CD4-positive, alpha-beta T cell treated with Interleukin-4 for 1 hour (primary cell): ENCODE data around the gene NFATC3.

Experiments
- DNase-seq, 2 donors: peaks; one replicate each; pipeline ENCODE4 v3.0.0-alpha.2; 2020 to 2022

The NFATC3 gene

DNA sequence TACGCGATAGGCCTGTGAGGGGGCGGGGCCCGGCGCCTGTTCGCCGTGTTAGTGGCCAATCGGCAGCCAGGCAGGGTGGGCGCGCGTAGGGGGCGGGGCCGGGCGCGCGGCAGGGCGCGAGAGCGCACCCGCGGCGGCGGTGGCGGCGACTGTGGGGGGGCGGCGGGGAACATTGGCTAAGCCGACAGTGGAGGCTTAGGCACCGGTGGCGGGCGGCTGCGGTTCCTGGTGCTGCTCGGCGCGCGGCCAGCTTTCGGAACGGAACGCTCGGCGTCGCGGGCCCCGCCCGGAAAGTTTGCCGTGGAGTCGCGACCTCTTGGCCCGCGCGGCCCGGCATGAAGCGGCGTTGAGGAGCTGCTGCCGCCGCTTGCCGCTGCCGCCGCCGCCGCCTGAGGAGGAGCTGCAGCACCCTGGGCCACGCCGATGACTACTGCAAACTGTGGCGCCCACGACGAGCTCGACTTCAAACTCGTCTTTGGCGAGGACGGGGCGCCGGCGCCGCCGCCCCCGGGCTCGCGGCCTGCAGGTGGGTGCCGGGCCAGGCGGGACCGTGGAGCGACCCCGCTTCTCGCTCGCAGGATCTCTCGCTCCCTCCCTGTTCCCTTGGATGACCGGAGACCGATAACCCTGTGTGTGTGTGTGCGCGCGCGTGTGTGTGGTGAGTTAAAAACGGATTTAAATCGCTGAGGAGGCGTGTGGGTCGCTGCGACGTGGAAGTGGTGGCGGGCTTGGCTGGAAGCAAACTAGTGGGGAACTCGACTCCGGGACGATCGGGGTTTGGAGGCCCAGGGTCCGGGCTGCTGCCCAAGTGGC lies at the start of gene NFATC3:
TSS of gene NFATC3 (plus strand) at position 112 of the 813 bp plus-strand sequence. CDS start at position 424, 312 bp downstream.
- DNase-seq: peak; percentile 99

DNA sequence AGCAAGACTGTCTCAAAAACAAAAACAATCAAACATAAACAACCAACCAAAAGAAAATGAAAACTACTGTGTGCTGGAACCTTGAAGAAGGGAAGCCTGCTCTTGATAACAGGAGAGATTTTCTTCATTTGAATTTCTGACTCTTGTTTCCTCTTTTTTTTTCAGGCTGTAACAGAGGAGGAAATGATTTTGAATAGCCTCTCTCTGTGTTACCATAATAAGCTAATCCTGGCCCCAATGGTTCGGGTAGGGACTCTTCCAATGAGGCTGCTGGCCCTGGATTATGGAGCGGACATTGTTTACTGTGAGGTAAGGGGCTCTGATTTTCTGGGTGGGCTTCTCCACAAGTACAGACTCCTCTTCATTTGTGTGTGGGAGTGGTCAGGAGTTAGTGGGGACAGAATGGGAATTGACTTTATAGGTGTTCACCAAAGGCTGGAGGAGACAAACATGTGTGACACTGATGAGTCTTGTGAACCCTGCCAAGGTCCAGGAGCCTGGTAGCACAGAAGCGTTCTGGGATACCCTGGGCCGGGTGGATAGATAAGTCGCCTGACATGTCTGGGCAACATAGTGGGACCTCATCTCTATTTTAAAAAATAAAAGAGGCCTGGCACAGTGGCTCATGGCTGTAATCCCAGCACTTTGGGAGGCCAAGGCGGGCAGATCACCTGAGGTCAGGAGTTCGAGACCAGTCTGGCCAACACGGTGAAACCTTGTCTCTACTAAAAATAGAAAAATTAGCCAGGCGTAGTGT lies 47.2 kb upstream of the NFATC3 start:
- DNase-seq: no peak

DNA sequence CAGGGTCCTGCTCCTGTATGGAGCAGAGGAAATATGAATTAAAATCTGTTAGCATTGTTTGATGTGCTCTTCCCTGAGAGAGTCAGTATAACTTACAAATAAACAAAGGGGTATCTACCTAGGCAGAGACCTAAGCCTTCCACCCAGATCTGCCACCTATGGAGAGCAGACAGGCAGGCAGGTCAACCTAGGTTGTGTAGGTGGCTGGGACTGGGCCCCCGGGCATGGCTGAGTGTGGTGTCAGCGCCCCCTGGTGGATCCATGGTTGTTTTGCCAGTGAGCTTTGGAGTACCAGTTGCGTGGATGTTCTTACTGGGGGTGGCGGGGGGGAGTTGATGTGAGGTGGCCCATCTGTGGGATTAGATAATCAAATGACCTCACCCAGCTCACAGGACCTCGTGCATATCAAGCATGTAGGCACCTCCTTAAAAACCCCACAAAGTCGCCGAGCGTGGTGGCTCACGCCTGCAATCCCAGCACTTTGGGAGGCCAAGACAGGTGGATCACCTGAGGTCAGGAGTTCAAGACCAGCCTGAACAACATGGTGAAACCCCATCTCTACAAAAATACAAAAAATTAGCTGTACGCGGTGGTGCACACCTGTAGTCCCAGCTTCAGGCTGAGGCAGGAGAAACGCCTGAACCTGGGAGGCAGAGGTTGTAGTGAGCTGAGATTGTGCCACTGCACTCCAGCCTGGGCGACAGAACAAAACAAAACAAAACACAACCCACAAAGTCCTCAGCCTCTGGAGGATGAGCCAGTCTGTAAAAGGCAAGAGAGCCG lies 44.5 kb upstream of the NFATC3 start:
- DNase-seq: peak; percentile 90 to 92

DNA sequence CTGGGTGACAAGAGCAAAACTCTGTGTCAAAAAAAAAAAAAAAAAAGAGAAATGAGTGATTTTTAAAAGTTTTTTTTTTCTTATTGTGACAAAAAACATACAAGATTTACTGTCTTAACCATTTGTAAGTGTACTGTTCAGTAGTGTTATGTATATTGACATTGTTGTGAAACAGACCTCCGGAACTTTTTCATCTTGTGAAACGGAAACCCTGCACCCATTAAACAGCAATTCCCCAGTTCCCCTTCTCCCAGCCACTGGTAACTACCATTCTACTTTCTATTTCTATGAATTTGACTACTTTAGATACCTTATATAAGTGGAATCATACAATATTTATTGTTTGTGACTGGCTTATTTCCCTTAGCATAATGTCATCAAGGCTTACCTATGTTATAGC lies 43.4 kb upstream of the NFATC3 start:
- no peak for DNase-seq

DNA sequence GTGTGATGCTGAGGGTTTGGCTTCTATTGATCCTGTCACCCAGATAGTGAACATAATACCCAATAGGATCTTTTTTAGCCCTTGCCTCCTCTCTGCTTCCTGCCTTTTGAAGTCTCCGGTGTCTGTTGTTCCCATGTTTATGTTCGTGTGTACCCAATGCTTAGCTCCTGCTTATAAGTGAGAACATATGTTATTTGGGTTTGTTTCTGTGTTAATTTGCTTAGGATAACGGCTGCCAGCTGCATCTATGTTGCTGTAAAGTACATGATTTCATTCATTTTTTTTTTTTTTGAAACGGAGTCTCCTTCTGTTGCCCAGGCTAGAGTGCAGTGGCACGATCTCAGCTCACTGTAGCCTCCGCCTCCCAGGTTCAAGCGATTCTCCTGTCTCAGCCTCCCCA lies 39.1 kb upstream of the NFATC3 start:
- no peak for DNase-seq

DNA sequence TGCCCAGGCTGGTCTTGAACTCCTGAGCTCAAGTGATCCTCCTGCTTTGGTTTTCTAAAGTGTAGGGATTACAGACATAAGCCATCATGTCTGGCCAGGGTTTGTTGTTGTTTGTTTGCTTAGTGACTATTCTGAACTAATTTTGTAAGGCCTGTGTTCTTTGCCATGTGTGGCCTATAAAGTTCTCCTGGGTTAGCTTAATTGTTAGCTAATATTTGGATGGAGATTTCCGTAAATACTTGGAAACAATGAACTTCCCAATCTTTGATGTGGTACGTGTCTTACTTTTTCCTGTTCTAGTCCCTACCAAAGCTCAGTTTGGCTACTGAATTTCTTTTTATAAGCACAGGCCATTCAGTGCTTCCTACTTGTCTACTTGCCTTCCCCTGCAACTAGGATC lies 37.2 kb upstream of the NFATC3 start:
- no peak for DNase-seq

DNA sequence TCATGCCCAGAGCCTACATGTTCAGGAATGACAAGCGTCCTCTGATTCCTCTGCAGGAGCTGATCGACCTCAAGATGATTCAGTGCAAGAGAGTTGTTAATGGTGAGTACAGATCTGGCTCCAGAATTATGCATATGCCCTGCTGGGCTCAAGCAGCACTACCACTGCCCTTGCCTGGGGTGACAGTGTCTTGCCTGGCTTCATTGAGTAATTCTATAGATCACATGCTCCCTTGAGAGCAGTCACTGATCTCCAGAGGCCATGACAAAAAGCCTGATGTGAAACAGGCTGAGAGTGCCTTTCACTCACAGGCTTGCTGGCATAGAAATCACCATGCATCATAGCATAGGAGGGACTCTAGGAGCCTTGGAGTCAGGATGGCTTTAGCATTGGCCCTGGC lies 35.7 kb upstream of the NFATC3 start:
- no peak for DNase-seq

DNA sequence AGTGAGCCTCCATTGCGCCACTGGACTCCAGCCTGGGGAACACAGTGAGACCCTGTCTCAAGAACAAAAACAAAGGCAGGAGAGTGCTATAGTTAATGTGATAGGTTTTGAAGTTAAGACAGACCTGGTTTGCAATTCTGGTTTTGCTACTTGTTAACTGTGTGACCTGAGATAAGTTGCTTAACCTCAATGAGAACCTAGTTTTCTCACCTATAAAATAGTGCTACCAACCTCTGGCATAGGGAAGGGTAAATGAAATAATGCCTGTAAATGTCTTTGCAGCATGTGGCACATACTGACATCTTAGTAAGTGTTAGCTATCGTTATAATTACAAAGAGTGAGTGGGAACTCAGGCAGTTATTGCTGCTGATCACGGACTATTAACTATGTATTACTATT lies 29.8 kb upstream of the NFATC3 start:
- no peak for DNase-seq

DNA sequence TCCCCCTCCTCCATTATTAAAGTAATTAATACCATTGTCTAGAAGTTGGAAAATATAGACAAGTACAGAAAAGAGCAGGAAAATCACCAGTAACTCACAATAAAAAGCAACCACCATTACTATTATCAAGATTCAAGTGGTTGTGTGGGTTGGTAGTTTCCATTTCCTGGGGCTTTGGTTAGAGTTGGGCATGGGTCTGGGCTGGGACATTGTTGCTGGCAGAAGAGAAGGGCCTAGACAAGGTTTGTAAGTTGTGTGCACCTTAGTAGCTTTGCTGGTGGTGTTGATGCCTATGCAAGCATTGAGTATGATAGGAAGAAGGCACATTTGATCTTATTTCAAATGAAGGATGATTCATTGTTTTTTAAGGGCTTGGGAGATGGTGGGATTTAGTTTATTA lies 25.4 kb upstream of the NFATC3 start:
- no peak for DNase-seq

DNA sequence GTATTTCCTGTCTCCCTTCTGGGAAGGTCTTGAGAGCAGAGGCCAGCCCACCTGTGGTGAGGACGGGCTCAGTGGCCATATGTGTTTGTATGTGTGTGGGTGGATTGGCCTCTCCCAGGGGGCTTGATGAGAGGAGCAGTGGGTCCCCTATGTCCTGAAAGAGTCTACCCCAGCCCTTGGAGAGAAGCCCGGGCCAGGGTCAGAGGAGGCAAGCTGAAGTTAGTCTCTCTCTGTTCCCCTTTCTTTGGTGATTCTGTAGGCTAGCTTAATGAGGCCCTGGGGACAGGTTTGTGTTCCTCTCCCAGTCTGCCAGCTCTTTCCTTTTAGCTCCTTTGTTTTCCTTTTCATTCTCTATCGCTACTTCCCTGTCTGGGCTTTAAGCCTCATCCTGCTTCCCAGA lies 23.8 kb upstream of the NFATC3 start:
- no peak for DNase-seq

DNA sequence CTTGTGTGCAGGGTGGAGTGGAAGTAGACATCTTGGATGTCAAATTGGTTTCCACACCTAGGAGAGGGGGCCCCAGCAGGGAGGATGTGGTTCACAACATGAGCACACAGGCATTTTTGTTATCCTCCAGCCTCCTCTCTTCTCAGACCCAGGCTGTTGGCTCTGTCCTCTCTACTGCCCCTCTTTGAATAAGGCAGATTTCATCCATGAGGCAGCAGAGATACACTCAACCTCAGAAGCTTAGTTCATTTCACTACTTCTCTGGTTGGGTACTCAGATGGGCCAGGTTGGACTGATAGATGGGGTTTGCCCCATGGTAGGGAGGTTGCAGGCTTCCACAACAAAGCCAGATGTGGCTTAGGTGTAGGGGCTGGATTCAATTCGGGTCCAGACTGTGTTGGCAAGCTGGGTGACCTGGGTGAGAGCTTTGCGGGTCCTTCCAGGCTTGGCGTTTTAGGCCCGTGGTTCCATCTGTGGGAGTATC lies 22.2 kb upstream of the NFATC3 start:
- DNase-seq: peak; percentile 34 to 58

DNA sequence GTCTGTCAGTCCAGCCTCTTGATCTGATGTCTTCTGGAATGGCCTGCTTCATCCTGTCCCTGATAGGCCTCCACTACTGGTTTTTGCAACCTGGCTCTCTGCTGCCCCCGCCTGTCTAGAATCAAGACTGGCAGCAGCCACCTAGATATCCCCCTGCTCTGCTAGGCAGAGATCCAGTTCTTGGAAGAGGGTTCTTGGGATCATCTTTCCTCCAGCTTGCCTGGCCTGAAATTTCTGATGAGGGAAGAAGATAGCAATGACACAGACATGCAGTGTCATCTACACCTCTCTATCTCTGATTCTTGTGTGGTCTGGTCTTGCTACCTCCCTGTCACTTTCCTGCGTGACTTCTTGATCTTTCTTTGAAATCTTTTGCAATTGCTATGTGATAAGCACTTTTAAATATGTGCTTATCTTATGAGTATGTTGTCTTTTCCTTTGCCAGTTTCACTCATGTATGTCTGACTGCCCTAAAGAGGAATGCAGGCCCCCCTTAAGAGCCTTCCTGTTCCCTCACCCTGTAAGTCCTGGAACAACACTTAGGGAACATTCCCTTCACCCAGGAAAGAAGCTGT lies 20.3 kb upstream of the NFATC3 start:
- peak; percentile 77 to 80 for DNase-seq

DNA sequence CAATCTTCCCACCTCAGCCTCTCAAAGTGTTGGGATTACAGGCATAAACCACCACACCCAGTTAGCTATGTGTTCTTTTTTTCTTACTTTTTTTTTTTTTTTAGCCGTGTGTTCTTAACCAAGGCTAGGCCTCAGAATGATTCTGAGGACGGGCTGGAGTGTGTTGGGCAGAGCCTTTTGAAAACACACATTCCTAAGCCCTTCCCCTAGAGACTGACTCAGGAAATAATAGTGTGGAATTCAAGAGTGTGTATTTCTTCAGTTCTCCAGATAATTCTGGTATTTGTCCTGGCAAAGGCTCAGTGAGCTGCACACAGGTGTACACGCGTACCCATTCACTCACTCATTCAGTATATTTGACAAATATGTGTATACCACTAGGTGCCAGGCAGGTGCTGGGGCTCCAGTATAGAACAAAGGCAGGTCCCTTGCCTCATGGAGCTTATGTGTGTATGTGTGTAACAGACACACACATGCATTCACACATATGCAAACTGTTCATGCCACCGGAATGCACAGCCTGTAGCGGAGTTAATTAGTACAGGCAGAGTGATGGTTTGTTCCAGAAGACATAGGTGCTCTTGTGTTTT lies 19.4 kb upstream of the NFATC3 start:
- no peak for DNase-seq

DNA sequence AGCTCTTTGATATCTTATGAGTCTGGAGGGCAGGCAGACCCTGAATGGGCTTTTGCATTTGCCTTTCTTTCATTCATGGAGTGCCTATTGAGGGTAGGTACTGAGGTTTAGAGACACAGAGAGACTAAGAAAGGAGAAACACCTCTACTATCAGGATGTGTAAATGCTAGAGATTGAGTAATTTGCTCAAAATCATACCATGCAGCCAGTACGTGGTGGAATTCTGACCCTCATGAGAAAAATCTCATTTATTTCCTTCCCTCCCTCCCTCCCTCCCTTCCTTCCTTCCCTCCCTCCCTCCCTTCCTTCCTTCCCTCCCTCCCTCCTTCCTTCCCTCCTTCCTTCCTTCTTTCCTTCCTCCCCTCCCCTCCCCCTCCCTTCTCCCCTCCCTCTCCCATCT lies 18.4 kb upstream of the NFATC3 start:
- no peak for DNase-seq

DNA sequence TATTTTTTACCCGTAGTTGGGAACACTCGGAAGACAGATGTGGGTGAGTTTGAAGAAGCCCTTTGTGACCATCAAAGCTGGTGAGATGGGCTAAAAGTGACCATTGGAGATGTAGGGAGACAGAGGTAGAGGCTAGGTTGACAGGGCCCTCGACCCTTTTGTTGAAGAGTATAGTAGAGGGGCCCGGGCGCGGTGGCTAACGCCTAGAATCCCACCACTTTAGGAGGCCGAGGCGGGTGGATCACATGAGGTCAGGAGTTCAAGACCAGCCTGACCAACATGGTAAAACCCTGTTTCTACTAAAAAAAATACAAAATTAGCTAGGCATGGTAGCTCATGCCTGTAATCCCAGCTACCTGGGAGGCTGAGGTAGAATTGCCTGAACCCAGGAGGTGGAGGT lies 16.2 kb upstream of the NFATC3 start:
- no peak for DNase-seq

DNA sequence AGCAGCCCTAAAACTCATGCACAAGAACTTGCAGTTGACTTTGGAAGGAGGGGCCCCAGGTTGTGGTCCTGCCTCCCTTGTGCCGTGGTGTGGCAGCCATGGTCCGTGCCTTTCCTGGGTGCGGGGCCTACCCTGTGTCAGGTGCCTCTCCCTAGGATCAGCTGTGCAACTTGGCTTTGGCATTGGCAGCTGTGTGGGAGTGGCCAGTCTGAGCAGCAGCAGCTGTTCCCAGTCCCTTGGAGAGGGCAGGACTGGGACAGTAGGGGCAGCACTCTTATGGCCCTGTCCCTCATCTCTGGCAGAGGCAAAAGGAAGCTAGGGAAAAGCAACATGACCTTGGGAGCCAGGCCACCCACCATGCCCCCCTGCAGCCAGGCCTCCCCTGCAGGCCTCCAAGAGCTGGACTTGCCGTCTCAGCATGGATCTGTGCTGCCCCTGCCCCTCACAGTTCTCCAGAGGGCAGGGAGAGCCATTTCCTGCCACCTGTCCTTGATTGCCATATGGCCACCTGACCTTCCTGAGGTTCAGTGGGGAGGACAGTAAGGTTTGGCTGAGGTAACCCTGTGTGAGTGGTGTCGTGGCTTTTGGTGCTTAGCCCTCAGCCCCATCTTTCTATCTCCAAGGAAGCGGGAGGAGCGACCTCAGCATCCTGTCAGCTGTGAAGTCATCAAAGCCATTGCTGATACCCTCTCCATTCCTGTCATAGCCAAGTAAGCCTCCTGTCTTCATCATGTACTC lies 15.5 kb upstream of the NFATC3 start:
- peak; percentile 48 to 68 for DNase-seq

DNA sequence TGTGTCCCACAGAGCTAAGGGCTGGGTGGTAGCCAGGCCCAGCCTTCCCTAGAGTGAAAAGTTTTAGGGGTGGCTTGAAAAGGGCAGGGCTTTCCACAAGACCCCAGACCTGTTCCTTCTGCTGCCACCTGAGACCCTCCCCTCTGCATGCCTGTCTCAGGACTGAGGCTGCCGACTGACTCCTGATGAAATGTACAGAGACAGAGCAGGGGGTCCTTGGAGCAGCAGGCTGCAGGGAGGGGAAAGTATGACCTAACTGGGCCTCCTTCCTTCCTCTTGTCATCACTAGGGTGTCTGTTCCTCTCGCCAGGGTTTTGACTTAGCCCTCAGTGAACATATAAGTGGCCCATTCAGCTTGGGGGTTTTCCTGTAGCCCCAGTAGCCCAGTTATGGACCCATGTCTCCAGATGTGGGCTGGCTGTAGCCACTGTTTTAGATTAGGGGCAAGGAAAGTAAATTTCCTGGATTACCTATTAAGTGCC lies 14.9 kb upstream of the NFATC3 start:
- DNase-seq: peak in 1 of 2 donors; percentile 39

DNA sequence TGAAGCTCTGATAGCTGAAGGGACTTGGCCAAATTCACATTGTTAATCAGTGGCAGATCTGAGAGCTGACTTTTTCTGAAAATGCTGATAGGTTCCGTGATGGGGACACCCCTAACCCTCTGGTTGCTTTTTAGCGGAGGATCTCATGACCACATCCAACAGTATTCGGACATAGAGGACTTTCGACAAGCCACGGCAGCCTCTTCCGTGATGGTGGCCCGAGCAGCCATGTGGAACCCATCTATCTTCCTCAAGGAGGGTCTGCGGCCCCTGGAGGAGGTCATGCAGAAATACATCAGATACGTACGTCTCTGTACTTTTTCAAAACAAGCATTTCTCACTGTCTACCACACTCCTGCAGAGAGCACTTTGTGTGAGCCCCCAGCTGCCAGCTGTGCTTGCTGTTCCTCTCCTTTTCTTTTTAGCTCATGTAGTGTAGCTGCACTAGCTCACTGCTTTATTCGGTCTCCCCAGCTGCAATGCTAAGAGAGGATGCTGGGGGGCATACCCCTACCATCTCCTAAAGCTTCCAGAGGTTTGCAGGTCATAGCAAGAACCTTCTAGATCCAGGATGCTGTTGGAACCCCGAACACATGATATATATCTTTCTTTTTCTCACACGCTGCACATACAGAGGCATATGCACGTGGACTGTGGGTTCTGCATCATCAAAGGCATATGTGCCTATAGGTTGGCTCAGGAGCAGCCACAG lies 14.2 kb upstream of the NFATC3 start:
- DNase-seq: no peak

DNA sequence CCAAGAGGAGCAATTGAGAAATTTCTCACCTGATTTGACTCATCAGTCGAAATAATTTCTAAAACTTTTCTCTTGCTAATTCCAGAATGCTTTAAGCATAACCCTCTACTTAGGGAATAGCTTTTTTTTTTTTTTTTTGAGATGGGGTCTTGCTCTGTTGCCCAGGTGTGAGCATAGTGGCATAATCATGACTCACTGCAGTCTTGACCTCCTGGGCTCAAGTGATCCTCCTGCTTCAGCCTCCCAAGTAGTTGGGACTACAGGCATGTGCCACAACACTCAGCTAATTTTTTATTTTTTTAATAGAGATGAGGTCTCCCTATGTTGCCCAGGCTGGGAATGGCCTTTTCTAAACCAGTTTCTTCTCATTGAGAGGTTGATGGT lies 13.7 kb upstream of the NFATC3 start:
- no peak for DNase-seq

DNA sequence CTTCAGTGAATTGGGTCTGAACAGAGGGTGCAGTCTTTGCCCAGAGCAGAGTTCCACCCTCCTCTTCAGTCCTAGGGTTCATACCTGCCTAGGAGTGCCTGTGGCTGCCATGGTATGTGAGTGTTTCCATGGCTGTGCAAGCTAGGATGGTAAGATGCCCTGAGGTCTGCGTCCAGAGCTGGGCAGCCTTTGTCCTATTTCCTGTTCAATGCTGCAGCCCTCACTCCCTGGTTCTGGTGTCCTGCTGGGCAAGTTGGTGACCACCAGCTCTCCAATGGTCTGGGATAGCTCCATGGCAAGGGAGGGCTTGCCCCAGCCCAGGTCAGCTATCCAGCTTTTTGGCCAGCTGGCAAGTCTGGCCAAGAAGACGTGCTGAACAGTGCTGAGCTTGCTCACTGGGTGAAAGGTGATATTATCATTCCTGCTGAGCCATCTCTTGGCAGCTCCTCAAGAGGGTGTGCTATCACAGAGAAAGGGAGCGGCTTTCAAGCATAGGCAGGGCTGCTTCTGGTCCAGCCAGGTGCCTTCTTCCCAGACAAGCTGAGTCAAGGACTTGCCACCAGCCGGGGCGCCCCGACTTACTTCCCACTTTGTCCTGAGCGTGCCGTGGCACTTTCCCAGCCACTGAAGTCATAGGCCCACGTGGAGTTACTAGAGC lies 13.0 kb upstream of the NFATC3 start:
- DNase-seq: no peak
